Upper lobe of left lung (tissue), 4 donors: Measurements from ENCODE around the gene PCYT1A.

Experiments used
- POLR2A ChIP-seq, 4 donors: fragments of 450-650 bp; IDR thresholded peaks; one replicate each; pipeline ENCODE4 v1.5.1; 2016 to 2017; ENCODE audit warnings: antibody characterized with exemption in 4 of 4, mild to moderate bottlenecking in 2 of 4
- POLR2AphosphoS5 ChIP-seq, 2 donors: sonication (generic); formaldehyde crosslinking; IDR thresholded peaks; one replicate each; pipeline ENCODE4 v1.5.1; 2017; ENCODE audit warnings: antibody characterized with exemption in 2 of 2
- TF ChIP-seq, protein P1 (sequence below), 6 experiments: fragments of 450-650 bp in 4 of 6; fragments of 200-600 bp in 2 of 6; sonication (generic) in 2 of 6; IDR thresholded peaks; one replicate each; pipeline ENCODE4 v1.5.1; 2016 to 2019; ENCODE audit warnings: antibody characterized with exemption in 6 of 6

DNA sequence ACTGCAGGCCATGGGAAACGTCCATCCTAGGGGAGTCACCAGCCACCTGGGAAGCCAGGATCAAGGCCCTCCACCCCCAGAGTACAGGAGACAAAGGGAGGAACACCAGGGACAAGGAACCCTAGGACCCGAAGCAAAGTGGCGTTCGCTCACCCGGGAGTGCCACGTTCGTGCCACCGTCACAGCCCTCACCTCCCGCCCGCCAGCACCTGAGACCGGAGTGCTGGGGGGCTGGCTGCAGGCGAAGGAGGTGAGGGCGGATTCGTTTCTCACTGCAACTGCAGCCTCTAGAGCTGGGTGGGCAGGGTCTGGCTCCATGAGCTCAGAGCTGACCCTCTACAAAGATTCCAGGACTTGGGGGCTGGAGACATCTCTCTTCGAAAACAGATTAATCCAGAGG is 102.6 kb downstream of the PCYT1A start:
- TF ChIP-seq POLR2A (IDR thresholded peaks at IDR 0.05) (no peak), POLR2AphosphoS5 (IDR thresholded peaks at IDR 0.05) (no peak)
- TF ChIP-seq, protein P1, sequence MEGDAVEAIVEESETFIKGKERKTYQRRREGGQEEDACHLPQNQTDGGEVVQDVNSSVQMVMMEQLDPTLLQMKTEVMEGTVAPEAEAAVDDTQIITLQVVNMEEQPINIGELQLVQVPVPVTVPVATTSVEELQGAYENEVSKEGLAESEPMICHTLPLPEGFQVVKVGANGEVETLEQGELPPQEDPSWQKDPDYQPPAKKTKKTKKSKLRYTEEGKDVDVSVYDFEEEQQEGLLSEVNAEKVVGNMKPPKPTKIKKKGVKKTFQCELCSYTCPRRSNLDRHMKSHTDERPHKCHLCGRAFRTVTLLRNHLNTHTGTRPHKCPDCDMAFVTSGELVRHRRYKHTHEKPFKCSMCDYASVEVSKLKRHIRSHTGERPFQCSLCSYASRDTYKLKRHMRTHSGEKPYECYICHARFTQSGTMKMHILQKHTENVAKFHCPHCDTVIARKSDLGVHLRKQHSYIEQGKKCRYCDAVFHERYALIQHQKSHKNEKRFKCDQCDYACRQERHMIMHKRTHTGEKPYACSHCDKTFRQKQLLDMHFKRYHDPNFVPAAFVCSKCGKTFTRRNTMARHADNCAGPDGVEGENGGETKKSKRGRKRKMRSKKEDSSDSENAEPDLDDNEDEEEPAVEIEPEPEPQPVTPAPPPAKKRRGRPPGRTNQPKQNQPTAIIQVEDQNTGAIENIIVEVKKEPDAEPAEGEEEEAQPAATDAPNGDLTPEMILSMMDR (IDR thresholded peaks at IDR 0.05): no peak
